ENCODE measurements around the gene PNPLA5. TPM values are rescaled to one million over a fixed set of nuclear protein-coding genes. Genes with fewer than 3 reads are reported as not detected.

The PNPLA5 gene
- total and polyA plus RNA-seq, 9 of the 15 experiments (the other 6 are each of a cell fraction or from before 2014, with no cell fraction given): not detected

GRCh38 chr22:43923631-43924464 lies 32.0 kb upstream of the PNPLA5 start, which contains the start of gene PNPLA3 (continued):
- TF ChIP-seq FOXM1 (IDR thresholded peaks at IDR 0.05; ENCODE audit: low read depth): no peak
- TF ChIP-seq FOXM1 (CRISPR knock-in tag; IDR thresholded peaks at IDR 0.05; ENCODE audit: low read depth): no peak
- TF ChIP-seq ZNF644 (tag; IDR thresholded peaks at IDR 0.05; ENCODE audit: low read depth): no peak
- no peak for TF ChIP-seq PHF20 (IDR thresholded peaks at IDR 0.05; ENCODE audit: partially characterized antibody)
- no peak for TF ChIP-seq HDAC8 (tag; IDR thresholded peaks at IDR 0.05)
- TF ChIP-seq ZFP30 (CRISPR knock-in tag; IDR thresholded peaks at IDR 0.05; ENCODE audit: borderline replicate concordance): no peak
- TF ChIP-seq TCF3 (CRISPR knock-in tag; IDR thresholded peaks at IDR 0.05): no peak
- no peak for TF ChIP-seq DNMT1 (IDR thresholded peaks at IDR 0.05)
- TF ChIP-seq, protein P1, sequence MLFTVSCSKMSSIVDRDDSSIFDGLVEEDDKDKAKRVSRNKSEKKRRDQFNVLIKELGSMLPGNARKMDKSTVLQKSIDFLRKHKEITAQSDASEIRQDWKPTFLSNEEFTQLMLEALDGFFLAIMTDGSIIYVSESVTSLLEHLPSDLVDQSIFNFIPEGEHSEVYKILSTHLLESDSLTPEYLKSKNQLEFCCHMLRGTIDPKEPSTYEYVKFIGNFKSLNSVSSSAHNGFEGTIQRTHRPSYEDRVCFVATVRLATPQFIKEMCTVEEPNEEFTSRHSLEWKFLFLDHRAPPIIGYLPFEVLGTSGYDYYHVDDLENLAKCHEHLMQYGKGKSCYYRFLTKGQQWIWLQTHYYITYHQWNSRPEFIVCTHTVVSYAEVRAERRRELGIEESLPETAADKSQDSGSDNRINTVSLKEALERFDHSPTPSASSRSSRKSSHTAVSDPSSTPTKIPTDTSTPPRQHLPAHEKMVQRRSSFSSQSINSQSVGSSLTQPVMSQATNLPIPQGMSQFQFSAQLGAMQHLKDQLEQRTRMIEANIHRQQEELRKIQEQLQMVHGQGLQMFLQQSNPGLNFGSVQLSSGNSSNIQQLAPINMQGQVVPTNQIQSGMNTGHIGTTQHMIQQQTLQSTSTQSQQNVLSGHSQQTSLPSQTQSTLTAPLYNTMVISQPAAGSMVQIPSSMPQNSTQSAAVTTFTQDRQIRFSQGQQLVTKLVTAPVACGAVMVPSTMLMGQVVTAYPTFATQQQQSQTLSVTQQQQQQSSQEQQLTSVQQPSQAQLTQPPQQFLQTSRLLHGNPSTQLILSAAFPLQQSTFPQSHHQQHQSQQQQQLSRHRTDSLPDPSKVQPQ (CRISPR knock-in tag; IDR thresholded peaks at IDR 0.05; ENCODE audit: borderline replicate concordance): no peak
- peak; percentile 82 for TF ChIP-seq MGA (IDR thresholded peaks at IDR 0.05)
- TF ChIP-seq ELF2 (CRISPR knock-in tag; IDR thresholded peaks at IDR 0.05): no peak
- TF ChIP-seq, protein P2, sequence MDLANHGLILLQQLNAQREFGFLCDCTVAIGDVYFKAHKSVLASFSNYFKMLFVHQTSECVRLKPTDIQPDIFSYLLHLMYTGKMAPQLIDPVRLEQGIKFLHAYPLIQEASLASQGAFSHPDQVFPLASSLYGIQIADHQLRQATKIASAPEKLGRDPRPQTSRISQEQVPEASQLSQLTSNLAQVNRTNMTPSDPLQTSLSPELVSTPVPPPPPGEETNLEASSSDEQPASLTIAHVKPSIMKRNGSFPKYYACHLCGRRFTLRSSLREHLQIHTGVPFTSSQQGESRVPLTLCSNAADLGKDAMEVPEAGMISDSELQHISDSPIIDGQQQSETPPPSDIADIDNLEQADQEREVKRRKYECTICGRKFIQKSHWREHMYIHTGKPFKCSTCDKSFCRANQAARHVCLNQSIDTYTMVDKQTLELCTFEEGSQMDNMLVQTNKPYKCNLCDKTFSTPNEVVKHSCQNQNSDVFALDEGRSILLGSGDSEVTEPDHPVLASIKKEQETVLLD (IDR thresholded peaks at IDR 0.05): no peak
